WTC11 (cell line): ENCODE results near the gene GALNT9.
"Not testable (repeated sequence)": the region's sequence is repeated elsewhere in the genome, so short reads cannot be mapped to it uniquely, and the experiment has no call there.

Experiments used
- CBFB ChIP-seq: sonication (generic); formaldehyde crosslinking; IDR thresholded peaks from 2 replicates; pipeline ENCODE4 v1.8.1; 2022; ENCODE audit warnings: mild to moderate bottlenecking, low read depth, missing genetic modification reagents
- CTCF ChIP-seq: fragments of 200-600 bp; IDR thresholded peaks from 2 replicates; pipeline ENCODE4 v1.8.0; 2022; ENCODE audit warnings: antibody characterized with exemption
- FOXP1 ChIP-seq: sonication (generic); formaldehyde crosslinking; IDR thresholded peaks from 2 replicates; pipeline ENCODE4 v1.8.0; 2022; ENCODE audit warnings: missing genetic modification reagents, mild to moderate bottlenecking, moderate library complexity, borderline replicate concordance
- JUN ChIP-seq: sonication (generic); formaldehyde crosslinking; IDR thresholded peaks from 2 replicates; pipeline ENCODE4 v1.8.0; 2023; ENCODE audit warnings: mild to moderate bottlenecking, missing genetic modification reagents
- NFE2L1 ChIP-seq: sonication (generic); formaldehyde crosslinking; IDR thresholded peaks from 2 replicates; pipeline ENCODE4 v1.8.1; 2023; ENCODE audit warnings: missing genetic modification reagents
- TEAD4 ChIP-seq: sonication (generic); formaldehyde crosslinking; IDR thresholded peaks from 2 replicates; pipeline ENCODE4 v1.8.0; 2022; ENCODE audit warnings: mild to moderate bottlenecking, missing genetic modification reagents

GRCh38 chr12:132304866-132305265, 24.5 kb downstream of the GALNT9 start:
- not testable (repeated sequence) for TF ChIP-seq NFE2L1 (CRISPR knock-in tag); TEAD4; CTCF; JUN (CRISPR knock-in tag); FOXP1 (CRISPR knock-in tag); CBFB
